Endothelial cell of hepatic sinusoid (primary cell): Measurements from ENCODE around the gene TMEM185B.
"Not testable (repeated sequence)": the region's sequence is repeated elsewhere in the genome, so short reads cannot be mapped to it uniquely, and the experiment has no call there.

ENCODE experiments used
- in situ Hi-C: cut with HindIII; loops from 2 replicates; pipeline ENCODE4 v1.10.0; 2017; ENCODE audit warnings: low sequenced_read_pairs

The TMEM185B gene

GRCh38 chr2:120223034-120223912 lies at the start of gene TMEM185B:
TSS of gene TMEM185B (minus strand) at chr2:120223400. CDS start at chr2:120222976, 424 bp downstream.
- in situ Hi-C loops = no loop called here

GRCh38 chr2:120271711-120272379 lies 48.6 kb upstream of the TMEM185B start:
- in situ Hi-C loops = no loop called here

DNA sequence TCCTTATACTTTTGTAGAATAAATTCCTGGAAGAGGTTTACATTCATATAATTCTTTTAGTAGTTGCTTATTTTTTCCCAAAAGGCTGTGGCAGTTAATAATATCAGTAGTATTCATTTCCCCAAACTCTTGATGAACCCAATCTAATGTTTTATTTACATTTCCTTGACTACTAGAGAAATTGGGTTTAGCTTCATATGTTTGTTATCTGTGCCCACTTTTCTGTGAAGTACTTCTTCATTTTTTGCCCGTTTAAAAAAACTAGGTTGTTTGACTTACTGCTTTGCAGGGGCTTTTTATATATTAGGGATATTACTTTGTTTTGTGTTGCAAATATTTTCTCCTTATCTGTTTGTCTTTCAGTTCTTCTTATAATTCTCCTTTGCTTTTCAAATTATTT lies 46.6 kb upstream of the TMEM185B start:
- in situ Hi-C loops = no loop called here

GRCh38 chr2:120269076-120269744 lies 46.0 kb upstream of the TMEM185B start:
- in situ Hi-C loops = no loop called here

DNA sequence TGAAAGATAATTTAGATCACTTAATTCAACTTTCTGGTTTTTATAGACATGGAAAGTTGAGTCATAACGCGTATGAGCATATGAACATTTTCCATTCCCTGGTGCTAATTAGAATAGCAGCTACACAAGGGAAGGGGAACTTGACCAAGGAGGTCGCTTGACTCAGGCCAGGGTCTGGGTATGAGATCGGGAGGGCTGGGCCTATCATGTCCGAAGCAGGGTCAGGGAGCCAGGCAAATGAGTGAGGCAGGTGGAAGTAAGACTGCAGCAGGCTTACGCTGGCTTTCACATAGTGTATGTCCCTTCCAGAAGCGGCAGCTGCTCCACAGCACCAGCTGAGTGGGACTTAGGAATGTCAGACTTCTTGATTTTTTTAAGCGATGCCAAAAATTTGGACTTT lies 44.1 kb upstream of the TMEM185B start:
- in situ Hi-C loops = no loop called here

DNA sequence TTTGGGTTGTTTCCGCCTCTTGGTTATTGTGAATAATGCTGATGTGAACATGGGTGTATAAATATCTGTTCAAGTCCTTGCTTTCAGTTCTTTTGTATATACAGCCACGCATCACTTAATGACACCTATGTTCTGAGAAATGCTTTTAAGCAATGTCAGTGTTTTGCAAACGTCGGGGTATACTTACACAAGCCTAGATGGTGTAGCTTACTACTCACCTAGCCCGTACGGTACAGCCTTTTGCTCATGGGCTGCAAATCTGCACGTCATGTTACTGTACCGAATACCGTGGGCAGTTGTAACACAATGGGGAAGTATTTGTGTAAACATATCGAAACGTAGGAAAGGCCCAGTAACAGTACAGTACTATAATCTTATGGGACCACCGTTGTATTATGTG lies 41.8 kb upstream of the TMEM185B start:
- in situ Hi-C loops = no loop called here

DNA sequence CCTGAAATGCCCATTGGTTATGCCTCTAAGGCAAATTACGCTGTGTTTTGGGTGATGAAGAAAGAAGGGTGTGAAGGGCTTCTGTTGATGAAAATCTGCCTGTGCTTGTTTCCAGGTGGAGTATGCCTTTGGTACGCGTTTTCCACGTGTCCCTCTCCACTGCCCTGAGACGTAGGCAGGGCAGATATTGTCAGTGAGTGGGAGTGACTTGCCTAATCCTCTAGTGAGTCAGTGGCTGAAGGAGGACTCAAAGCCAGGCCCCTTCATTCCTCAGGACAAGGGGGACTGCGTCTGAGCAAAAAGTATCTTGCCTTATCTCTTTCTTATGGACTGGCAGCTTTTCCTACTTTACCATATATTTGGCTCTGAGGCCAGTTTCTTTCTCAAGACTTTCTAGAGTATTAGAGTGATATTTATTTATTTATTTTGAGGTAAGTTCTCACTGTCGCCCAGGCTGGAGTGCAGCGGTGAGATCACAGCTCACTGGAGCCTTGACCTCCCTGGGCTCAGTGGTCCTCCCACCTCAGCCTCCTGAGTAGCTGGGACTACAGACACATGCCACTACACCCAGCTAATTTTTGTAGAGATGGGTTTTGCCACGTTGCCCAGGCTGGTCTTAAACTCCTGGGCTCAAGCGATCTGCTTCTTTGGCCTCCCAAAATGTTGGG lies 39.7 kb upstream of the TMEM185B start:
- in situ Hi-C loops = no loop called here

DNA sequence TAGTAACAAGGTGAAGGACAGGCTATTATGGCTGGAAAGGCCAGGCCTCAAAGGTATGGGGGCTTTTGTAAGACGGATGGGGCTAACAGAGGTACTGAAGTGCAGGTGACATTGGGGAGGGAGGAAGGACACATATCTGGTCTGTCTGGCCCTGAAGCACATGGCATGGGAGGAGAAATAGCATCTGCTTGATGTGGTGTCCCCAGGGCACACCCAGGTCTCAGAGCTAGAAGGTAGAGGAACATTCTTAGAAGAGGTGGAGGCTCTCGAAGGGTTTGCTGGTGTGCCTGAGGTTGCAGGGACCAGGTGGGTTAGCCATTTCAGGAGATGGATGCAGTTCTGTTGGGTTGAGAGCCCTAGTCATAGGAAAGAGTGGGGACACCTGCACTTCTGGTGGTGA lies 39.0 kb upstream of the TMEM185B start:
- in situ Hi-C loops = no loop called here

DNA sequence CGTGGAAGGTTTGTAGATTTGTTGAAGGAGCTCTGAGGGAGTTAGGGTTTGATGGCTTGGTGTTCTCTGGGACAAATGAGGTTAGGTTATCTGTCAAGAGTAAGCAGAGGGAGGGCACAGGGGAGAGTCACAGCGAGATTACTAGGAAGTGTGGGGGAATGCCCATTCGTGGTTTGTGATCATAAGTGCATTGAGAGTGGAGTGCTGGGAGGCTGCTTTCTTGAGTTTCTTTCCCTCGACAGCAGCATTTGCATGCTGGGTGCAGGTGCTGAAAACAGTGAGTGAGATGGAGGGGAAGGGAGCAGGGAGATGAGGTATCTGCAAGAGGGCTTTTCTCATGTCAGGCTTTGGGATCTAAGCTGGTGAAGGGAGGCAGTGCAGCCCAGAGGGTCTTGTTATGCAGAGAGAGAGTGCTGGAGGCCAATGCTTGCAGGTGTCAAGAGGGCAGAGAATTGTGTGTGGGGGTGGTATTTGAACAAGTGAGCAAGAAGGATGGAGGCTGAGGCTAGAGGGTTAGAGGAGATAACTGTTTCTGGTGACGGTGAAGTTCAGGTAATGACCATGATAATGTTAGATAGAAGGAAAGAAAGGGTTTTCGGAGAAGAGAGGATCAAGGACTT lies 38.3 kb upstream of the TMEM185B start:
- in situ Hi-C loops = no loop called here

DNA sequence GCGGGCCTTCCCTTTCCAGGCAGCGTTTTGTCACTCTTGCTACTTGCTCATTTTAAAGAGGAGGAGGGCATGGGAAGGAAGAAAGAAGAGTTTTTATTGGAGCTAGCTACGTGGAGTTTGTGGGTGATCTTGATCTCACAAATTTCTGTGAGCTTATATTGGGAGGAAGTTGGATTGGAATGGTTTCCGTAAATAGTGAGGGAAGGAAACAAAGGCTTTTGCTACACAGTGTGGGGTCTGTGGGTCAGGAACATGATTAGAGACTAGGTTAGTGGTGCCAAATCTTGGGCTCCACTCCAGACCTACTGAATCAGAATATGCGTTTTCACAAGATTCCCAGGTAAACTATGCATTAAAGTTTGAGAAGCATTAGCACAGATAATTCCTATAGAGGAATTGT lies 37.5 kb upstream of the TMEM185B start:
- in situ Hi-C loops = no loop called here

DNA sequence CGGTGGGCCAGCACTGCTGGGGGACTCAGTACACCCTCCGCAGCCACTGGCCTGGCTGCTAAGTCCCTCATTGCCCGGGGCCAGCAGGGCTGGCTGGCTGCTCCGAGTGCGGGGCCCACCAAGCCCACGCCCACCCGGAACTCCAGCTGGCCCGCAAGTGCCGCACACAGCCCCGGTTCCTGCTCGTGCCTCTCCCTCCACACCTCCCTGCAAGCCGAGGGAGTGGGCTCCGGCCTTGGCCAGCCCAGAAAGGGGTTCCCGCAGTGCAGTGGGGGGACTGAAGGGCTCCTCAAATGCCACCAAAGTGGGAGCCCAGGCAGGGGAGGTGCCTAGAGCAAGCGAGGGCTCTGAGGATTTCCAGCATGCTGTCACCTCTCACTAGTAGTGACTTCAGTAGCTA lies 36.7 kb upstream of the TMEM185B start:
- in situ Hi-C loops = not testable (repeated sequence)

DNA sequence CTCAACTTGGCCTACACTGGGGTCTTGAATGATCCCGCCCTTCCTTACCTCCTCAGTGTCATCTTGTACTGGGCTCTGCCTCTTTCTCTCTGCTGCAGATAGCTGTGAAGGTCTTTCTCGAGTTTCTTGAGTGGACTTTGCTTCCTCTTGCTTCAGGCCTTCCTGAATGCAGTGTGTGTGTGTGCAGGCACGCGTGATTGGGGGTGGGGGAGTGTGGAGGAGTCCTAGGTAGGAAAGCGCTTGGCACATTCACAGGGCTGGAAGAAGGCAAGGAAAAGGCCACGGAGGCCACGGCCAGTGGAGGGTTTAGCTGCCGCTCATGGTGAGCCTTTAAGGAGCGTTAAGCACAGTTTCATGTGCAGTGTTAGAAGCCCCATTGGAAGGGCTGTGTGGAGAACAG lies 35.0 kb upstream of the TMEM185B start:
- in situ Hi-C loops = no loop called here

- in situ Hi-C loops = no loop called here
Observed at GRCh38 chr2:120257522-120257921, 34.3 kb upstream of the TMEM185B start.

DNA sequence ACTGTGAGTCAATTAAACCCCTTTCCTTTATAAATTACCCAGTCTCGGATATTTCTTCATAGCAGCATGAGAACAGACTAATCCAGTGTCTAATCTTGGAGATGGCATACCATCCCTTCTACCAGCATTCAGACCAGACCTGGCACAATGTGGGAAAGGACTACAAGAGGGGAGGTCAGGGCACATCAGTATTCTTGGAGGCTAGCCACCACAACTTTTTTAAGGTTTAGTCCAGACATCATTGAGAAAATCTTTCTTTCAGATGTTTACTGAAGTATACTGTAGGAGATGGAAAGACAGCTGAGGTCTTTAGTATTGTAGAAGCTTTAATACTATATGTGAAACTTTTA lies 33.4 kb upstream of the TMEM185B start:
- in situ Hi-C loops = no loop called here

DNA sequence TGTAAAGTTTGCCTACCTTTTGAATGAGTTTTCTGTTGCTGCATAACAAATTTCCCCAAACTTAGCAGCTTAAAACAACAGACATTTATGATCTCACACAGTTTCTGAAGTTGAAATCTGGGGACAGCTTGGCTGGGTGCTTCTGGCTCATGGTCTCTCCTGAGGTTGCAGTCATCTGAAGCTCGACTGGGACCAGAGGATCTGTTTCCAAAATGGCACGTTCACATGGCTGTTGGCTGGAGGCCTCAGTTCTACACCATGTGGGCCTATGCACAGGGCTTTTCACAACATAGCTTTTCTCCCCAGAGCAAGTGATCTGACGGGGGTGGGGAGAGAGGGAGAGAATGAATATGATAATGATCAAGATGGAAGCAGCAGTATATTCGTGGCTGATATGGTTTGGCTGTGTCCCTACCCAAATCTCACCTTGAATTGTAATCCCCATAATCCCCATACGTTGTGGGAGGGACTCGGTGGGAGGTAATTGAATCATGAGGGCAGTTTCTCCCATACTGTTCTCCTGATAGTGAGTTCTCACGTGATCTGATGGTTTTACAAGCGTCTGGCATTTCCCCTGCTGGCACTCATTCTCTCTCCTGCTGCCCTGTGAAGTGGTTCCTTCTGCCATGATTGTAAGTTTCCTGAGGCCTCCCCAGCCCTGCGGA lies 32.9 kb upstream of the TMEM185B start:
- in situ Hi-C loops = no loop called here

GRCh38 chr2:120255071-120255470 lies 31.9 kb upstream of the TMEM185B start:
- in situ Hi-C loops = no loop called here

DNA sequence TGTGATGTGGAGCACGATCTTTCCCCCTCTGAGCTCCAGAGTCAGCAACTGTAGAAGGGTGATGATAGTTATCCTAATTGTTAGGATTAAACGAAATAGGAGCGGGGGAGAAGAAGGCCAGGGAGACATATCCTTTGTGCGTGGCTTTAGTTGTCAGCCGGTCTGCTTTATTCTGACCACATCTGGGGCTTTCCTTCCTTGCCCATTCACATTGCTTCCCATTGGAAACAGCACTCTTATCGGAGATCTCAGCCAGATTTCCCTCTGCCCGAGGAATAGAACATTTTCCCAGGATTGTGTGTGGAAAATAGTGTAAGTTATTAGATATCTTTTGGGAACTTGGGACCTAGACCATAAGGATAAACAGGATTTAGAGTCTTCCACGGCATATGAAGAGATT lies 31.0 kb upstream of the TMEM185B start:
- in situ Hi-C loops = no loop called here

DNA sequence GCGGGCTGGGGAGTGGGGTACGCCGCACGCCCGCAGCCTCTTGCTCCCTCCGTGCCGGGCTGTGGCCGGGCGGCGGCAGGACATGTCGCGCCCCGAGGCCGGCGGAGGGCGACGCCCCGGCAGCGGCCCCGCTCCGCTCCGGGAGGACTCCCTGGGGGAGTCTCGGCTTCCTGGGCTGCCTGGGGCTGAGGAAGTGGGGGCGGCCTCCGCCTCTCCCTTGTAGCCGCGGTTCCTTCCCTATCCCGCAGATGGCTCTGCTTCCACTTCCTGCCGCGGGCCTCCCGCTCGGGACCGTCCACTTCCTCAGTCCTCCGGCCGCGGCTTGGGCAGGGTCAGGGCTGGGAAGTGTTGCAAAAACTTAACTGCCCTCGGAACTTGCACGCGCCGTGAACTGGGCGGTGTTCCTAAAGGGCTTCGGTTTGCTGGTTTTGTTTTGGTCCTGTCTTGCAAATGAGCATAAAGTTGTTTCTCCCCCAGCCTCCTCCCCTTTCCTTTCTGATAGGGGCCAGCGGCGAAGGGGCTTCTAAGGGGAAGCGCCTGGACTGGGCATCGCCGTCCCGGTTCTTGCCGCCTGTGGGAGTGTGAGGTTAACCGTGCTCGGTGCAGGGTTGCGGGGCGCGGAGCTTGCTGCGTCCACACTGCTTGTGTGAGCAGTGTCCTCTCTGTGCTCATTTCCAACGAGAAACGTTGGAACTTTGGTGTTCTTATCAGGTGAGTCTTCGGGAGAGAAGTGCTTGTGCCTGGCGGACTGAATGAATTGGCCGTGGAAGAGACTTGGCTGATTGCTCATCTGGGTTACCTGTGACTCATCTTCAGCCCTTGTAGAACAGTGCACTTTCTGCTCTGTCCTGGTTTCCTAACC lies 30.1 kb upstream of the TMEM185B start:
- in situ Hi-C loops = no loop called here

- in situ Hi-C loops = no loop called here
Observed at GRCh38 chr2:120252225-120253020, 29.2 kb upstream of the TMEM185B start, which contains the start of gene RALB. TSS of gene RALB (plus strand) at chr2:120252852. CDS start at chr2:120278665, 25,813 bp downstream.
